ENCODE measurements around the gene GOLPH3.

Gene GOLPH3

DNA sequence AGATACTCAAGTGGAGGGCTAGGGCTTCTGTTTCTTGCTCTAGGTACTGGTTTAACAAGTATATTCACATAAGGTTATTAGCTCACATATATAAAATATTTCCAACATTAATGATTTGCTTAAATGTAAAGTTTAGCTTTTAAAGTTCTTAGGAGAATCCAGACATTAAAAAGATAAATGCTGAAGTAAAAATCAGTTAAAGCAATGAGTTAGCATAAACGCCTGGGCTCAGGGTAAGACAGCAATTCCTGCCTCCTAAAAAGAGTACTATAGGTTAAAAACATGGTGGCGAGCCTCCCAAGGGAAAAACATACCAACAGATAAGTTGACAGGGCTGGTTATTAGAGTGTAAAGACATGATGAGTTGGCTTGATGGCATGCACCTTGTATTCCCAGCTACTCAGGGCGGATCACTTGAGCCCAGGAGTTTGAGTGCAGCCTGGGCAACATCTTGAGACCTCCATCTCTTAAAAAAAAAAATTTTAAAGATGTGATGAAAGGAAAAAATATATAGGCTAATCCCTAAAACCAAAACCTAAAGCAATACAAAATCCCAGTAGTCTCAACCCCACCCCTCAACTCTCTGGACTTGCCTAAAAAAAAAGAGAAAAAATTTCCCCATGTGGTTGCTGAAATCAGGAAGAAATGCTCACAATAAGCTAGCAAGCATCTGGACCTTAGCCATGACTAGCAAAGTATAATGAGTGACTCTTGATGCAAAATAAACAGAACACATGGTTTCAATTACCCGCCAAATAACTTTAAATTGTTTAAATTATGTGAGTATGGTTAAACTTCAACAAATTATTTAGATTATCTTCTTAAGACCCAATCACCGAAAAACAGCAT, 3.6 kb downstream of the GOLPH3 start:
- DNase-seq (ENCODE audit: low read depth): peak; percentile 28

DNA sequence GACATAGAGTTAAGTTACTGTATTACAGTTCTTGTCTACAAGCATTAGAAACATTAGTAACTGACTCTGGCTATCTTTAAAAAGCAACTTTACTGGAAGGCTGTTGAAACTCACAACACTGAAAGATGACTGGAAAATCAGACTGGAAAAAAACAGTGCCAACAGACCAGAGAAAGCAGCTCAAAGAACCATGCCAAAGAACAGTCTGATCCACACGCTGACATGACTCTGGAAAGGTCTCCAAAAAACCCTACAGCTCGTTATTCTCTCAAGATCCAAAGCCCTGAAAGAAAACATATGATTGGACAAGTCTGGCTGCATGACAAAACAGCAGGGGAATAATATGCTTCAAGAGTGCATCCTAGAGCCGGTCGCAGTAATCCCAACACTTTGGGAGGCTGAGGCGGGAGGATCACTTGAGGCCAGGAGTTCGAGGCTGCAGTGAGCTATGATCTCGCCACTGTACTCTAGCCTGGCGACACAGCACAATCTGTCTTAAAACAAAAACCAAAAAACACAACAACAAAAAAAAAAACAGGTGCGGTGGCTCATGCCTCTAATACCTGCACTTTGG, 5.6 kb downstream of the GOLPH3 start:
- DNase-seq (ENCODE audit: low read depth): no peak

DNA sequence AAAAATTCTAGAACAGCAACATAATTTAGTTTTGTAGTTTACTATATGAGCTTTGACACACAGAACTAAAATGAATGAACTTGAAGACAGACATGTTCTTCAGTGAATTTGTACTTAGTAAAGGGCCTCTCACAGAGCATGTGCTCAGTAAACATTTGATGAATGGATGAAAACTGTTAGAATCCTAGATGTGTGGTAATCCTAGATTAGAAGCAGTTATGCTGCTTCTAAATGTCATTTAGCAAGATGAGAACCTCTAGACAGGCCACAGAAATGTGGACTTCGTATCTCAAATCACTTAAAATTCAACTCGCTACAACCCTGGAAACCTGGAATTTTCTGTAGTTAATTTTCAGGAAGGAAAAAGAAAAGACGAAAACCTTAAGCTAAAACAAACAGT, 8.5 kb downstream of the GOLPH3 start:
- no peak for DNase-seq (ENCODE audit: low read depth)

DNA sequence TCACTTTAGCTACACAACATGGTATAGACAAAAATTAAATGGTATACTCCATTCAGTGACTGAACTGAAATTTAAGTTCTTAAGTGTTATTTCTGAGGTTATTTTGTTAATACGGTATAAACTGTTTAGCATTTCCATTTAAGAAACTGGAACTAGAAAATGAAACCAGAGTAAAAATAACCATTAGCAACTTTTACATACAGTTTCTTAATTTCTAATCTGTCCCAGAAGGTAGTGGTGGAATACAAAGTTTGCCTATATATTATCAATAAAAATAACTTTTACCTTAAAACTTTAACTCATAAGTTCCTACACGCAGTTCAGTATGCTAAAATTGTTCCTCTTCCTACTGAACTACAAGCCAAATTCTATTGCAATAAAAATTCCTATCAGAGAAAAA, 10.3 kb downstream of the GOLPH3 start:
- DNase-seq (ENCODE audit: low read depth): no peak

DNA sequence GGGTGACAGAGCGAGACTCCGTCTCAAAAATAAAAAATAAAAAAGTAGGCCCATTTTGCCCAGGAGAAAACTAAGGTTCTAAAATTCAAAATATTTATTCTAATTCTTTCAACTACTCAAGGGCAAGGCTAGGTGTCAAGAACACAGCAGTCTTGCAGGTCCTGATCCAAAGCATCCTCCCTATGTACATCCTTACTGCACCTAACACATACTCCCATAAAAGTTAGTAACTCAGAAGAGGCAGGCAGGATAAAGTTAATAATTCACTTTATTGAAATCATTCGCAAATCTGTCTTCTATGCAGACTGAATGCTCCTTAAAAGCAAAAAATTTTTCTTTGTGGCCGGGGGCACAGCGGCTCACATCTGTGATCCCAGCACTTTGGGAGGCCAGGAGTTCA, 11.1 kb downstream of the GOLPH3 start:
- no peak for DNase-seq (ENCODE audit: low read depth)

- DNase-seq (ENCODE audit: low read depth): no peak
Observed at GRCh38 chr5:32160228-32160627, 13.9 kb downstream of the GOLPH3 start.

DNA sequence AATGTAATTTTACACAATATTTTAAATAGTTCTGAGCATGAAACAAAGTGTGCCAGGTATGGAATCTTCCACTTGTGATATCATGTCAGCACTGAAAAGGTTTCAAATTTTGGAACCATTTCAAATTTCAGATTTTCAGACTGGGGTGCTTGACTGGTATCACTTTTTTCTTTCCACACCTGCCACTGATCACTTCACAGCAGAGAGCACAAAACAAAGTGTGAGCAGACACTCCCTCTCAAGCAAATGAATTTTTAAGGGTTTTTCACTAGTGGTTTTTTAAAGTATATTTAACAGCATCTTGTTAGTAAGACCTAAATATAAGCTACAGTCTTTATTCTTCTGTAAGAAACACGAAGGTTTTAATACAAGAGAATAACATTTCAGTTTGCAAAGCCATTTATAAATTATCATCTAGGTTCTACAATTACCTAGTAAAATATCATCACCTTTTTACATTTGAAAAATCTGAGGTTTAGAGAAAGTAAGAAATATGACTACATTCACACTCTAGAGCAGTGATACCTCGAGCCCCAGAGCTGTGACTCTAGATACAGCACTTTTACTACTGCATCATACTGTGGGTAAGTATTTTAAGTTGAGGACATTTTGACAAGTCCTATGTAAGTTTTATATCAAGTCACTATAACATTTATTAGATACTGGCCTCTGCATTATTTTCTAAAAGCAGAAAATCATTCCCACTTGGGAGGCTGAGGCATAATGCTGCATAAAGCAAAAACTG, 14.6 kb downstream of the GOLPH3 start:
- DNase-seq (ENCODE audit: low read depth): no peak

GRCh38 chr5:32158679-32158975, 15.5 kb downstream of the GOLPH3 start:
- no peak for DNase-seq (ENCODE audit: low read depth)

DNA sequence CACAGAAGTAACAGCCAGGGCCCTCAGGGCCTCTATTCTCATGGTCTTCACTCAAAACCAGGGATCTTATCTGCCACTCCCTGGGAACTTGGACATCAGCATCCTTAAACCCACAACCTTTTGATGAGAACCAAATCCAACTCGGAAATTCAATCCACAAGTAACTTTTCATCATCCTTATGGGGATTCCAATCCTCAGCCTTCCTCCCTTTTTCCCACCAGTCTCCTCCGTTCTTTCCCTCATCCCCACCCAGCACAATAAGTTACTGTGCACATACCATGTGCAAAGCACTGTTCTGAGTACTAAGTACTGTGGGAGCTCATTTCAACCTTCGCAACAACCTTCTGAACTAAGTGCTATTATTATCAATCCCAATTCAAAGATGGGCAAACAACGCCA, 17.0 kb downstream of the GOLPH3 start:
- DNase-seq (ENCODE audit: low read depth): no peak

GRCh38 chr5:32156635-32157034, 17.5 kb downstream of the GOLPH3 start:
- DNase-seq (ENCODE audit: low read depth): no peak

DNA sequence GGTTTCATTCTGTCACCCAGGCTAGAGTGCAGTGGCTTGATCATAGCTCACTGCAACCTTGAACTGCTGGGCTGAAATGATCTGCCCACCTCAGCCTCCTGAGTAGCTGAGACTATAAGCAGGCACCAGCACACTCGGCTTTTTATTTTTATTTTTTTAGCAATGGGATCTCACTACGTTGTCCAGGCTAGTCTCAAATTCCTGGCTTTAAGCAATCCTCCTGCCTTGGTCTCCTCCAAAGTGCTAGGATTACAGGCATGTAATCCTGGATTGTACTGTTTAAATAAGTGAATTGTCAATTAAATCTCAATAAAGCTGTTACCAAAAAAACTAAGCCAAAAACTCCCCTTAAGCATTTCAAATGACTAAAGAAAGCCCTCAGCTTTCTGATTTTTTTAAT, 18.9 kb downstream of the GOLPH3 start:
- no peak for DNase-seq (ENCODE audit: low read depth)

DNA sequence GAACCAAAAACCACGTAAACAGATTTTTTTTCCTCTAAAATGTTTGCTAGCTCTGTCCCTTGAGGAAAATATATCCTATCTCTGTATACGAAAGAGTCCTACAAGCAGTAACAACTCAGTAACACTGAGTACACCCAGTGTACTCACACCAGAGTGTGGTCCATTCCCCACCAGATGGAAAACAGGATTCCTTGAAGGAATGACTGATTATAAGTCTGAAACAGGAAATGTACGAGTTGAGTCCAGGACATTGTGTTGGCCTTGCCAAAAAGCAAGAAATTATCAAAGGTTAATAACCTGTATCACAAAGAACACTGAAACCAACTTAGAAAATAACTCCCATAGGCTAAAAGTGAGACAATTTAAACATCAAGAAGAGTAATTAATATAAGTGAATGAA, 20.4 kb downstream of the GOLPH3 start:
- no peak for DNase-seq (ENCODE audit: low read depth)

DNA sequence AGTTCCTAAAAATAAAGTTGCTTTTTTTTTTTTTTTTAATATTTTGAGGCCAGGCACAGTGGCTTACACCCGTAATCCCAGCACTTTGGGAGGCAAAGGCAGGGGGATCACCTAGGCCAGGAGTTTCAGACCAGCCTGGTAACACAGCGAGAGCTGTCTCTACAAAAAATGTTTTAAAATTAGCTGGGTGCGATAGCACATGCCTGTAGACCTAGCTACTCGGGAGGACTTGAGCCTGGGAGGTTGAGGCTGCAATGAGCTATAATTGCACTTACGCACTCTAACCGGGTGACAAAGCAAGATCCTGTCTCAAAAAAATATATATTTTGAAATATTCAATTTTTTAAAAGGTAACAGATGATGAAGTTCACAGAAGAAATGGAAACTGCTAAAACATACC, 22.9 kb downstream of the GOLPH3 start:
- no peak for DNase-seq (ENCODE audit: low read depth)

- DNase-seq (ENCODE audit: low read depth): no peak
Observed at GRCh38 chr5:32150366-32150765, 23.8 kb downstream of the GOLPH3 start.

GRCh38 chr5:32147959-32148358, 26.2 kb downstream of the GOLPH3 start:
- no peak for DNase-seq (ENCODE audit: low read depth)

DNA sequence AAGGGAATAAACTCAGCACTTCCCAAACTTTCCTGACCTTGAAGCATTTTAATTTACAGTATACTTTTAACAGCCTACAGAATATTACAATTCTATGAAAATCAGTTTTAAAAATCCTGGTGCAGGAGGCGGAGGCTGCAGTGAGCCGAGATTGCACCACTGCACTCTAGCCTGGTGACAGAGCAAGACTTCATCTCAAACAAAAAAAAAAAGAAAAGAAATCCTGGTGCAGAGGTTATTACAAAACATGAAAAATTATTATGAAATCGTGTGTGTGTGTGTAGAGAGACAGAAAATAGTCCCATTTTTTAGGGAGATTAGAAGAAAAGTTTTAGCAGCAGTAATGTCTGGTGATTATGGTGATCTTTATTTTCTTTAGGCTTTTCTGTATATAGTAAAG, 26.9 kb downstream of the GOLPH3 start:
- DNase-seq (ENCODE audit: low read depth): no peak

GRCh38 chr5:32145378-32145777, 28.7 kb downstream of the GOLPH3 start:
- DNase-seq (ENCODE audit: low read depth): no peak

- no peak for DNase-seq (ENCODE audit: low read depth)
Observed at GRCh38 chr5:32144378-32145207, 29.5 kb downstream of the GOLPH3 start.

GRCh38 chr5:32143617-32144377, 30.3 kb downstream of the GOLPH3 start:
- no peak for DNase-seq (ENCODE audit: low read depth)

DNA sequence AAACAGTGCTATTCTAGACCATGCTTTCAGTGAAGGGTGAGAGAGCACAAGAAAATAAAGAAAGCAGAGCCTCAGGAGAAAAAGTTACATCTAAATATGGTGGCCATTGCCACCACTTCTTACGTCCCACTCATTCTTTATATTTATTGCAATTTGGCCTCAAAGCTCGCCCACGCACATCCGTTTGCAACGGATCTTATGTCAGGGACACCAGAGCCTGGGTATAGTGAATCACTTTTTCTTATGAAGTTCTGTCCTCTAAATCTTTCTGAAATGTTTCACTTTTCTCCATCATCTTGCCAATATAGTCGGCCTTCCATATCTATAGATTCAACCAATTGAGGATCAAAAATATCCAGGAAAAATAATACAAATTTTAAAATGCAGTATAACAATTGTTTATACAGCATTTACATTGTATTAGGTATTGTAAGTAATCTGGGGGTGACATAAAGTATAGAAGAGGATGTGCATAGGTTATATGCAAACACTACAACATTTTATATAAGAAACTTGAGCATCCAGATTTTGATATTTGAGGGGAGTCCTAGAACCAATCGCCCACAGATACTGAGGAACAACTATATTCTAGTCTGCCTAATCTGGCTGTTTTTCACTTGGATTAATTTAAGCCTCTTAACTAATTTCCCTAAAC, 35.2 kb downstream of the GOLPH3 start:
- peak; percentile 14 for DNase-seq (ENCODE audit: low read depth)

GRCh38 chr5:32136342-32136741, 37.8 kb downstream of the GOLPH3 start:
- no peak for DNase-seq (ENCODE audit: low read depth)

Data from non-pigmented ciliary epithelial cell (primary cell).